GM12873 (cell line): ENCODE measurements around the gene ARL5A.

ENCODE experiments used
- TF ChIP-seq, protein P1 (sequence below): IDR thresholded peaks from 2 replicates; pipeline ENCODE4 v1.5.1; 2012; ENCODE audit warnings: low read depth, mild to moderate bottlenecking, moderate library complexity, low read length, control low read depth; ENCODE audit not compliant: insufficient read depth; ENCODE audit errors: missing control alignments

Gene ARL5A

DNA sequence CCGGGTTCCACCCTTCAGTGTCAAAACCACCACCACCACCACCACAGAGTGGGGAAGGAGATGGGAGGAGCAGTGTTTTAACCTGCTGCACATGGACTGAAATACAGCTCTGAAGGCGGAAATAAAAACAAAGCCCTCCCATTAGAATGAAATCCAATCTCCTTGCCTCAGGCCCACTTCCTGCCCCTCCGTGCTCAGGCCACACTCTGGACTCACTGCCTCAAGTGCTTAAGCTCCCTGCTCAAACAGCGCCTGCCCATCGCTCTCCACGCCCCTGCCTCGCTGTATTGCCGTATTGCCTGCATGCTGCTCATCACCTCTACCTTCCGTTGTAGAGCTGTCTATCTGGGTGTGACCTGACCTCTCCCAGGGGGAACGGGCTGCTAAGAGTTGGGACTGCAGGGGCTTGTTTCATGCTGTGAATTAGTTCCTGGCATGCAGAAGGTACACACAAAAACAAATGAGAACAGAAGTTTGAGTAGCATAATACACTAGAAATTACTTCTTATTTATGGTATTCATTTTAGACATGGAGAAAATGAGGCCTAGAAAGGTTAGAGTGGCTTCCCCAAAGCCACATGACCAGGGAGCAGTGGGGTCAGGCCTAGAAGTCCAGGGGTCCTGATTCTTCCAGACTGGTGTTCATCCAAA is 62.3 kb downstream of the ARL5A start:
- TF ChIP-seq, protein P1, sequence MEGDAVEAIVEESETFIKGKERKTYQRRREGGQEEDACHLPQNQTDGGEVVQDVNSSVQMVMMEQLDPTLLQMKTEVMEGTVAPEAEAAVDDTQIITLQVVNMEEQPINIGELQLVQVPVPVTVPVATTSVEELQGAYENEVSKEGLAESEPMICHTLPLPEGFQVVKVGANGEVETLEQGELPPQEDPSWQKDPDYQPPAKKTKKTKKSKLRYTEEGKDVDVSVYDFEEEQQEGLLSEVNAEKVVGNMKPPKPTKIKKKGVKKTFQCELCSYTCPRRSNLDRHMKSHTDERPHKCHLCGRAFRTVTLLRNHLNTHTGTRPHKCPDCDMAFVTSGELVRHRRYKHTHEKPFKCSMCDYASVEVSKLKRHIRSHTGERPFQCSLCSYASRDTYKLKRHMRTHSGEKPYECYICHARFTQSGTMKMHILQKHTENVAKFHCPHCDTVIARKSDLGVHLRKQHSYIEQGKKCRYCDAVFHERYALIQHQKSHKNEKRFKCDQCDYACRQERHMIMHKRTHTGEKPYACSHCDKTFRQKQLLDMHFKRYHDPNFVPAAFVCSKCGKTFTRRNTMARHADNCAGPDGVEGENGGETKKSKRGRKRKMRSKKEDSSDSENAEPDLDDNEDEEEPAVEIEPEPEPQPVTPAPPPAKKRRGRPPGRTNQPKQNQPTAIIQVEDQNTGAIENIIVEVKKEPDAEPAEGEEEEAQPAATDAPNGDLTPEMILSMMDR, result no peak

DNA sequence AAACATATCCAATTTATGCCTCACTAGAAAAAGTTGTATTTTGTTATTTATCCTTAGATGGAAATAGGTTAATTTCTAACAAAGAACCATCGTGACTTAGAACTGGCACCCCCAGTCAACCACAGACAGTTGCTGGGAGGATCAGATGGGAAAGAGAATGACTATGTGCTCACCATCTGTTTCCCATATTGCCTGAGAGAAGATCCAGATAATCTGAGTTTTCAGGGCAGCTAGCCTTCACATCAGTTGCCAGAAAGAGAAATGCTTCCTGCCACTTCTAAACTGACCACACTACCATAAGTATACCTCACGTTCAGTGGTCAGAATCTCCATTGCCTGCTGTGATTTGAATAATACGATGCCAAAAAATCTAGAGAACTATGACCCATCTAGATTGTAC is 65.5 kb downstream of the ARL5A start:
- TF ChIP-seq, protein P1, result no peak

DNA sequence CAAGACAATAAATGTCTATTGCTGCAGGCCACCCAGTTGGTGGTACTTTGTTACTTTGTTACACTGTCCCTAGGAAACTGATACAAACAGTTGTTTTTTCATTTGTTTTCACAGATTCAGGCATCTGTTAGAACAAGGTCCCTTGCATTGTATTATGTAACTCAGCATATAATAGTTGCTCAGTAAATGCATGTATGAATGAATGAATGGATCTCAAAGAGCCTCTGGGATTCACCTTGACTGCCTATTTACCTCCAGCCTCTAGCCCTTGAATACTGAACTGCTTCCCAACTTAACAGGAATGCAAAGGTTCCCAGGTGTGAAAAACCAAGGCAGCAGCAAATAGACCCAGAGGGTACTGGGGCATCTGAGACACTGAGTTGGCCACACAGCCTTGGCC is 66.5 kb downstream of the ARL5A start:
- TF ChIP-seq, protein P1, result no peak

DNA sequence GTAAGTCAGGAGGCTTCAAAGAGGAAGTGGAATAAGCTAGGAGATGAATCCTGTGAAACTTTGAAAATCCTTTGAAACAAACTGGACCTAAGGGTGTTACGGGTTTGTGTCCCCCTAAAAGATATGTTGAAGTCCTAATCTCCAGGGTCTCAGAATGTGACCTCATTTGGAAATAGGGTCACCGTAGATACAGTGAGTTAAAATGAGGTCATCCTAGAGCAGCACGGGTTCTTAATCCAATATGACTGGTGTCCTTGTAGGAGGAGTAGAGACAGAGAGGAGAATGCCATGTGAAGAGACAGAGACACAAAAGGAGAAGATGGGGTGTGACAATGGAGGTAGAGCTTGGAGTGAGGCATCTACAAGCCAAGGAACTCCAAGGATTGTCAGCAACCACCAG is 67.0 kb downstream of the ARL5A start:
- TF ChIP-seq, protein P1, result no peak

DNA sequence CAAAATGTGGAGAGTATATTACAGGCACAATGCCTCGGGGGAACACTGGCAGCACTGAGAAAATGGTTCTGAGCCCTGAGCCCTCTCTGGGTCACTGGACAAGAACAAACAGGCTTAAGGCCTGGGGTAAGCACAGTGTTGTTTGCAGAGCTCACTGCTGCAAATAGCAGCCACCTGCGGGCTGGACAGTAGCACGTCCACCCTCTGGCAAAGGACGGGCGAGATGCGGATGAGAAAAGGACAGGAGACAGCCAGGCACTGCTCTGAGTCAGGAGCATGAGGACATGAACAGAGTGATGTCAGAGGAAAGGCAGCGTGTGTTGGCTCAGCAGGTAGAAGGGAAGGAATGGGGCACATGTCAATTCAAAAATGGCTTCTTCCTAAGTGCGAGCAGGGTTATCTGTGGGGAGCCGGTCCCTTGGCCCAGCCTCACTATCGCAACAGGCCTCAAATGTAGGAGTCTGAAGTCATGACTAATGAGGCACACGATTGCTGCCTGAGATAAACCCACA is 68.0 kb downstream of the ARL5A start:
- TF ChIP-seq, protein P1, result no peak

DNA sequence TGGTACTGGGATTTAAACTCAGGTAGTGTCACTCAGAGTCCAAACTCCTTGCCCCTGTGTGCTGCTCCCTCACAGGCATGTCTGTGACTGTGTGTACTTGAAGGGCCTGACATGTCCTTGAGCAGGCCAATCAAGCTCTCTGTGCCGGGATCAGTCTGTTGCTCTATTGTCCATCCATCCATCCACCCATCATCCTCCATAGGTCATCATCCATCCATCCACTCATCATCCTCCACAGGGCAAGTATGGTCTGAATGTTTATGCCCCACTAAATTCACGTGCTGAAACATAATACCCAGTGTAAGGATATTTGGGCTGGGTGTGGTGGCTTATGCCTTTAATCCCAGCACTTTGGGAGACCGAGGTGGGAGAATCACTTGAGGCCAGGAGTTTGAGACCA is 69.5 kb downstream of the ARL5A start:
- TF ChIP-seq, protein P1, result no peak

DNA sequence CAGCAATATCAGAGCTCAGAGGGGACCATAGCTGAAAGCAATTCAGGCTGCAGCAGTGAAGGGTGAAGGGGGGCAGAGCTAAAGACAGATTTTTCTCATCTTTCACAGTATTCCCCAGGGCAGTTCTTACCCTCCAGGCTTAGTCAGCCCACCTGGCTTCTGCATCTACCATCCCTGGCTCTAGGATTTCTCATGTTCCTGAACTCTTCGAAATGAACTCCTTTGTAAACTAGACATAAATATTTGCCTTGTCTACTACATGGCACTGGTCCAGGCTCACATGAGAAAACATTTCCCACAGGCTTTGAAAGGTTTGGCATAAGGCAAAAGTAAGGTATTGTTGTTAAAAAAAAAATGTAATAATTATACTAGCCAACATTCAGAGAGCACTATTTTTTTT is 70.4 kb downstream of the ARL5A start:
- TF ChIP-seq, protein P1, result no peak
